ENCODE measurements around the gene C1orf159.
"Not testable (repeated sequence)": the region's sequence is repeated elsewhere in the genome, so short reads cannot be mapped to it uniquely, and the experiment has no call there.

The C1orf159 gene

DNA sequence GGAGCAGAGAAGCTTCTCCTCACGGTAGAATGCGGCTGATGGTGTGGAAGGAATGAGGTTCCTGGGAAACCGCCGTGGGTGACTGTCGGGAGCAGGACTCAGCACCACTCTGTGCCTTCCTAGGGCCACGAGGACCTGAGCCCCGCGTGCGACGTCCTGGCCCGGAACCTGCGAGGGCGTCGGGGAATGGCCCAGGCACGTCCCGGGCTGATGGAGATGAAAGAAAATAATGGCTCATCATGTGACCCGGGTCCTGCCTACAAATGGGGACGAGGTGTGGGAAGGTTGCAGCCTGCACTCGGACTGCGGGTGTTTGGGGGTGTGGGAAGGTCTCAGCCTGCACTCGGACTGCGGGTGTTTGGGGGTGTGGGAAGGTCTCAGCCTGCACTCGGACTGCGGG lies 32.7 kb upstream of the C1orf159 start:
- DNase-seq, result no peak

DNA sequence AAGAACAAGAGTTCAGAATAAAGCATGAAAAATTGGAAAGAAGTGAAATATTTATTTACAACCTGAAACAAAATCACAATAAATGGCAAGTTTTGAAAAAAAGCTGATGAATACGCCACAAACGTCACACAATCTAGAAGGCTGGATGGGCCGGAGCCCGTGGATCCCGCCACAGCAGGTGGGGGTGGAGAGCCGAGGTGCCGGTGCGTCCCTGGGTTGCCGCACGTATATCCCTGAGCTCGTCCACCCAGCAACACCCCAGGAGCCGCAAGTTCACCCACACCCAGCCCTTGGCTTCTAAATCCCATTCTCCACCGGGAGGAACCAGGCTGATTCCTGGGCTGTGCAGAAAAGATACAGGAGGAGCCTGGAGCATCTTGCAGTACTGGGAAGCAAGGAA lies 32.2 kb upstream of the C1orf159 start:
- no peak for DNase-seq

GRCh38 chr1:1146596-1146995 lies 30.7 kb upstream of the C1orf159 start:
- no peak for DNase-seq

- no peak for DNase-seq
Measured at GRCh38 chr1:1146026-1146425, 30.1 kb upstream of the C1orf159 start.

- DNase-seq, result no peak
Measured at GRCh38 chr1:1145547-1145914, 29.6 kb upstream of the C1orf159 start.

- no peak for DNase-seq
Measured at GRCh38 chr1:1144843-1145546, 29.1 kb upstream of the C1orf159 start.

DNA sequence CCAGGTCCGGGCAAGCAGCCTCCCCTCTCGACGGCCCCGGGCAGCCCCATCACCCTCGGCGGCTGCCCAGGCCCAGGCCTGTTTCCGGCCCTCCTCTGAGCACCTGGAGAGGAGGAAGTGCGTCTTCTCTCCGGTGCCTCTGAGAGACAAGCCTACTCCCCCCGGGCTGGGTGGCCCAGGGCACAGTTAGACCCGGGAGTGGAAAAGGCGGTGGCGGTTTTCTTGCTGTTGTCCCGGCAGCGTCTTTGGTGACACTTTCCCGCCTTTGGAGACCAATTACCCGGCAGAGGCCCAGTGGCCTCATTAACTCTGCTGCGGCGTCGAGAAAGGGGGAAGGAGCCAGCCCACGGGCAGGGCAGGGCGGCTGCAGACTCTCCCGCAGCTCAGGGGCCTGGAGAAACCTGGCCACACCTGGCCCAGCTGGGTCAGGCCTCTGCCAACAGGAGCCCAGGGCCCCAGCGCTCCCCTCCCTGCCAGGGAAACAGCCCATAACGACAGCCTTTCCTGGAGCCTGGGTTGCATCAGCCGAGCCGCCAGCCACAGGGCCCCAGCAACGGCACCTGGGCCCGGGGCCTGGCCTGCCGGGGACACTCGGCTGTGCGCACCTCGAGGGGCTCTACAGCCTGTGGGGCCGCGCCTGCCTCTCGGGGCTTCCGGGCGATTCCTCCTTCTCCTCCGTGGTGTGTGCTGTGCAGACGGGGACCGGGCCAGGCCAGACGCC lies 28.4 kb upstream of the C1orf159 start:
- peak; percentile 90 for DNase-seq

GRCh38 chr1:1143636-1144035 lies 27.7 kb upstream of the C1orf159 start:
- DNase-seq, result no peak

DNA sequence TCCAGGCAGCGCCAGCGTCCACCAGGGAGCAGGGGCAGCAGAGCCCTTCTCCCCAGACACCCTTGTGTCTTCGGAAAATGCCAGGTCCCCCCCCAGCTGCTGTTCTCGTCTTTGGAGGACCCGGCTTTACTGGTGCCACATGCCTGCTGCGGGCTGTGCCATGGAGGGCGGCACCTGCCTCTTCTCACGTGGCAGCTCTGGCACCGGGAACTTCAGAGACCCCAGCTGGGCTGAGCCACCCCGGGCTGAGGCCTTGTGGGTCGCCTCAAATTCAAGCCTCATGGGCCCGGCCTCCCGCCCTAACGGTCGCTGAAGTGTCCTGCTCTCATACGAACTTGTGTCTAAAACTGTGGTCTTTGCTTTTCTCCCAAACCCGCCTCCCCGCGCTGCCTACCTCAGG lies 27.0 kb upstream of the C1orf159 start:
- no peak for DNase-seq

GRCh38 chr1:1142352-1142751 lies 26.5 kb upstream of the C1orf159 start:
- DNase-seq, result not testable (repeated sequence)

GRCh38 chr1:1141911-1142250 lies 26.0 kb upstream of the C1orf159 start:
- no peak for DNase-seq

DNA sequence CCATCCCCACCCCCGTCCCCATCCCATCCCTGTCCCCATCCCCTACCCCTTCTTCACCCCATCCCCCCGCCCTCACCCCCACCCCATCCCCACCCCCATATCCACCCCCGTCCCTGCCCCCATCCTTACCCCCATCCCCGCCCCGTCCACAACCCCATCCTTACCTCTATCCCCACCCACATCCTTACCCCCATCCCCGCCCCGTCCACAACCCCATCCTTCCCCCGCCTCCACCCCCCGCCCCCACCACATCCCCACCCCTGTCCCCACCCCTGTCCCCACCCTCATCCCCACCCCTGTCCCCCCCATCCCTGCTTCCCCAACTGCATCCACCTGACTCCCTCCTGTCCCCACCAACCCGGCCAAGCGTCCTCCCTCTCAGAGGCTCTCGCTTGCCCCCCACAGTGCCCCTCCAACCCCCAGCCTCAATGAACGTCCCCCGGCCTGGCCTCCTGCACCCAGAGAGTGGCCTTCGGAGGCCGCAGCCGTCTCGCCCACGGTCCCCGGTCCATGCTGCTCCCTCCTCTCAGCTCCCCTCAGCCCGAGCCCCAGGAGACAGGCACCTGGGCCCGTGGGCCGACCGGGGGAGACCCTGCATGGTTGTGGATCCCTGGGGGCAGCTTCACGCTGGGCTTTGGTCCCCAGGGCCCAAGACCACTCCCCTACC lies 25.5 kb upstream of the C1orf159 start:
- DNase-seq, result no peak

DNA sequence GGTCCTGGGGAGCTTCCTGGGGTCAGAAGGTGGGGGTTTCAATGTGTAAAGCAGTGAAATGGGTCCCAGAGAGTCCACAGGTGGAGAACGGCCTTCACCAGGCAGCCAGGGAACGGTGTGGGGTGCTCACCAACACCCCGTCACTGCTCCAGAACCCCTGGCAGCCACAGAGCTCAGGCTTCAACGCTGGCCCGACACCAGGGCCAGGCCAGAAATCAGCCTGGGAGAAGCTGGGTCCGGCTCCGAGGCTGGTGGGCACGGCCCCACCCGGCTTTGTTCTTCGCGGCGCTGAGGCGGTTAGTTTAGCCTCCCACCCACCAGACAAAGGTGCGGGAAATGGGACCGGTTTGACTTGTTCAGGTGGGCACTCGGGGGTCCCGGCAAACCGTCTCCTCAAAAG lies 24.8 kb upstream of the C1orf159 start:
- DNase-seq, result no peak

DNA sequence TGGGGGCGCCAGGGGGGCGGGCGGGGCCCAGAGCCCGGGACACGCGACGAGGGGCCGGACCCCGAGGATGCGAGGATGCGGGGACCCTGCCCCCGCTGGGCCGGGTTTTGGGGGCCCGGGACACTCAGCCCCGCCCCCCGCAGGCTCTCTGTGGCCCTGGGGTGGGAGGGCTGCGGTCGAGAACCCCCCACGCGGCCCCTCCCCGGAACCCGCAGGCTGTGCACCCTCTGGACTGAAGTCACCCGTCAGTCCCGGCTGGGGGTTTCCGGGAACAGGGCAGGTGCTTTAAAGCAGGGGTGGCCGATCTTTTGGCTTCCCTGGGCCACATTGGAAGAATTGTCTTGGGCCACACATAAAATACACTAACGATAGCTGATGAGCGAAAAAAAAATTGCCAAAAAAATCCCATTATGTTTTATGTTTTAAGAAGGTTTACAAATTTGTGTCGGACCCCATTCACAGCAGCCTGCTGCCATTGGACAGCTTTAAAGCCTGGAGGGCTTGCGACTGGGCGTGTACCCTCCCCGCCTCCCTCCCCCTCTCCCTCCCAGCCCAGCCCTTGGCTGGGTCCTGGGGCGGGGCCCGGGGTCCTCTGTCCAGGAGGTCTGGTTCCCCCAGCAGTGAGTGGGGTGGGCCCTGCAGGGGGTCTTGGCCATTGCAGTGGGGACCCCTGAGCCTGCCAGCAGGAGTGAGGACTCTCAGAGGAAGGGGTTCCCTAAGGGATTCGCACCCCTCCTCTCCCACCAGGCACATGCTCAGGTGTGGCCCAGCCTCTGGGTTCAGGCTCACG lies 21.6 kb upstream of the C1orf159 start:
- peak; percentile 49 for DNase-seq

DNA sequence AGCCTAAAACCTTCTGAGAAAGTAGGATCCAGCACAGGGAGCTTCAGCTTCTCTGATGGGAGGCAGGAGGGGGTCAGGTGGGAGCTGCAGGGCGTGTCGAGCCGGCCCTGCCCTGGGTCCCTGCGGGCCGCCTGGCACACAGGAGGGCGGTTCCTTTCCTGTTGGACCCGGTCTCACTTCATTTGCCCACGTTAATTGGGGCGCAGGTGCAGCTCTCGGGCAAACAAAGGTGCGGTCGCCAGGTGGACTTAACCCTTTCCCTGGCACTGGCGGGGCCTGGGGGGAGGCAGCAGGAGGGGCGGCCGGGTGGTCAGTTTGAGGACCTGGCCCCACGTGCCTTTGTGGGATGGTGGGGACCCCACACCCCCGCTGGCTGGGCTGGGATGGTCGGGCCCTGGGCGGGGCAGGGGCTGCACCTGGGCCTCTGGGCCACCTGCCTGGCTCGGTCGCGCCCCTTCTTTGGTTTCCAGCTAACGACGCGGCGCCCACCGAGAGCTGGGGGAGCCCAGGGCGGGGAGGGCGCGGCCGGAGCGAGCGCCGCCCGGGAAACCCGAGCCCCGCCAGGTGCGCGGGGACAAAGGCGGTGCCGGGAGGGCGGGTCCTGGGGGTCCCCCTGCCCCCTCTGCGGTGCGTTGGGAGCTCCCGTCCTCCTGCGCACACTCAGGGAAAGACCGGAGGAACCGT lies 20.8 kb upstream of the C1orf159 start:
- DNase-seq, result peak; percentile 93

DNA sequence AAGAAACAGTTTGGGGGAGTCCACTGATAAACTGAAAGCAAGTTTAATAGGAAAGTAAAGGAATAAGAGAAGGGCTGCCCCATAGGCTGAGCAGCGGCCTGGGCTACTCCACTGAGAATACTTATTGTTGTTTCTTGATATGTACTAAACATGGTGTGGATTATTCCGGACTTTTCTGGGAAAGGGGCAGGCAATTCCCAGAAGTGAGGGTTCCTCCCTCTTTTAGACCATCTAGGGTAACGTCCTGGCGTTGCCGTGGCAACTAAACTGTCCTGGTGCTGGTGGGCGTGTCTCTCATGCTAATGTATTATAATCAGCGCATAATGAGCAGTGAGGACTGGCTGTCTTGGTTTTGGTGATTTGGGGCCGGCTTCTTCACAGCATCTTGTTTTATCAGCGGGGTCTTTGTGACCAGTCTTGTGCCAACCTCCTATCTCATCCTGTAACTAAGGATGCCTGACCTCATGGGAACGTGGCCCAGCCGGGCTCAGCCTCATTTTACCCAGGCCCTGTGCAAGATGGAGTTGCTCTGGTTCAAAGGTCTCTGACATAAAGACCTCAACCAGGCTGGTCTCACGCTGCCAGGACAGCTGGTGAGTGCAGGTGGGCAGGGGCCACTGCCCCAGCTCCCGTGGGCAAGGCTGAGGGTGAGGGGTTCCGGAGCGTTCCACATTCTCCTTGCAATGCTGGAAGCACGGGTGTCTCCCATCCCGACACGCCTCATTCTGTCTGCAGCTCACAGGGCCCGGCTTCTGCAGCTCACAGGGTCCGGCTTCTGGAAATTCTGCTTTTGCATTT lies 19.6 kb upstream of the C1orf159 start:
- DNase-seq, result no peak

DNA sequence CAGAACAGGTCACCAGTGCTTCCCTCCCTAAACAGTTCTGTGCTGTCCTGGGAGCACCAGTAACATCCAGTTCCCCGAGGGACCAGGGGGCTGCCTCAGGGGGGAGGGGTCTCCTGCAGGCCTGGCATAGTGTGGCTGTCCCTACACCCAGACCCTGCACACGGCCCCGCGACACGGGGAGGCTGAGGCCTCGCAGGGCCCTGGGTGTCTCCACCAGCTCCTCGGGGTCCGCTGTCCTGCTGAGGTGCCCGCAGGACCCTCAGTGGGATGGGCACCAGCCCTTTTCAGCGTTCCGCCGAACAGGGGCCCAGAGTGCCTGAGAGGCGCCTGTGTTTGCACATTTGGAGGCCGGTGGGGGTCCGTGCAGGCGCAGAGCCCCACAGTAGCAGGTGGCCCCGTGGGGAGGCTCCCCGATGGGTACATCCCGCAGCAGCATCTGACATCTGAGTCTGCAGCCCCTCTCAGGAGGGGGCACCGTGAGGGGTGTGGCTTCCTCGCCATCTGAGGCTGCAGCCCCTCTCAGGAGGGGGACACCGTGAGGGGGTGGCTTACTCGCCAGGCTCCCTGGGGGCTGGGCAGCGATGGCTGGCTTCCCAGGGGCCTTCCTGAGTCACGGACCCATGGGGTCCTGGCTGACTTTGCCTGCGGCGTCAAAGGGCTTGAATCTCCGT lies 18.5 kb upstream of the C1orf159 start:
- DNase-seq, result no peak

DNA sequence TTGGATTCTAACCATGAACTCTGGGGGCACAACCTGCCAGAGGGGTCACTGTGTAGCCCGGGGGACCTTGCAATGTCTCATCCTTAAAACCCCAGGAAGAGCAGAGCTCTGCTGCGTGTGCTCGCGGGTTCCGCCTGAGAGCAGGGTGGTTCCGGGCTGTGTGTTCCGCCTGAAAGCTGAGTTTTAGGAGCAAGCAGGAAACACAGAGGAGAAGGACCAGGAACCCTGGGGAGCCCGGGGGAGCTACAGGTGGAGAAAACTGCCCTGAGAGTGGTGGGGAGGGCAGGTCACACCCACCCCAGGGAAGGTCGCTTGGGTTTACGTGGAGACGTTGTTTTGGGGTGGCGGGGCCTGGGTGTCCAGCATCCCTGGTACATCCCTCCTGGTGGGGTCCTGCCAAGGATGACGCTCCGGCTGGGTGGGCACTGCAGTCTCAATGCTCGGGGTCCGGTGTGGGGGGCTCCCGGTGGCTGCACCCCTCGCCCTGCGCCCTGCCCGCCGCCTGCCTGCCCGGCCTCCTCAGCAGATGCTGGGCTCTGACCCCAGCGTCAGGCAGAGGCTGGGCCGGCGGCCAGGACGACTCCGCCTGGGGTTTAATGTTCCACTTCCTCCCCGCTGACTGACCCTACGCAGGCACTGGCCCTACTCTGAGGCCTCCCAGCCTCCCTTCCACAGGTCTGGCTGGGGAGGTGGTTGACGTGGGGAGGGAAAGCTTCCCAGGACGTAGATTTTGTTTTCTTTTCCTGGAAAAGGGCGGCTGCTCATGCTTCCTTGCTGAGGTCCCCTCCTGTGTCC lies 17.3 kb upstream of the C1orf159 start:
- DNase-seq, result no peak

DNA sequence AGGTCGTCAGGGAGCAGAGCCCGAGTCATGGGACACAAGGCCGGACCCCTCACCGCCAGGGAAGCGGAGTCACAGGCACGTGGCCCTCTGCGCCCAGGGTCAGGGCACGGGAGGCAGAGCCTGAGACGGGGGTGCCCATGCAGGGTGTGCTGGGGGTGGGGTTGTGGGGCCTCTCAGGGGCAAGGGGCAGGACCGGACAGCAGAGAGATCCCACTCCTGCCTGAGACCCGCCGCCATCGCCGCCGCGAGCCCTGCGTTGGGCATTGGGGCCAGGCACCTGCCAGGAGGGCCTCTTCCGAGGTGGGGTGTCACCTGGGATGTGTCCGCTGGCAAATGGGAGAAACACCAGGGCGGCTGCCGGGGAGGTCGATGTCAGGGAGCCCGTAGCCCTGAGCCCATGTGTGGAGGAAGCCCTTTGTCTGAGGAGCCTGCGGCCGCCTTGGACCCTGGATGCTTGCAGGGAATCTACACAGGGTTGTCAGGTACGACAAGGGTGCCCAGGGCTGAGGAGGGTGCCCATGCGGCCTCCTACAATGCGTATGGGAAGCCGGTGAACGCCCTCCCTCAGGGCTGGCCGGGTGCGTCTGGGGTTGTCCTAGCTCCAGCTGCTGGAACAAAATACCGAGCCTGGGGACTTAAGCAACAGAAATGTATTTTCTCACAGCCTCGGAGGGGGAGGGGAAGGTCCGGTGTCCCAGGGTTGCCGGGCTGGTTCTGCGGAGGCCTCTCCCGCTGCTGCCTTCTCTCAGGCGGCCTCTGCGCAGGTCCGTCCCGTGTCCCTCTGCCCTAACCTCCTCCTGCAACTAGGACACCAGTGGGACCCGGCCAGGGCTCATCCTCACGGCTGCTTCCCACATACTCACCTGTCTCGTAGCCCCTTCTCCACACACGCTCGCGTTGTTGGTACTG lies 16.4 kb upstream of the C1orf159 start:
- no peak for DNase-seq

Data from NCI-H1105 treated with DMSO at 0.1 percent for 48 hours (cell line).